GM06990 (cell line): Measurements from ENCODE around the gene AP1B1.

ENCODE experiments used
- DNase-seq: peaks from one replicate; pipeline ENCODE4 v3.0.0-alpha.2; 2011; ENCODE audit not compliant: insufficient read length; ENCODE audit errors: extremely low read depth
- H3K27me3 ChIP-seq: replicated peaks from 2 replicates; pipeline ENCODE4 v1.6.0; 2011; ENCODE audit warnings: low read length; ENCODE audit not compliant: control insufficient read depth, insufficient read depth
- H3K36me3 ChIP-seq: 2 replicates; pipeline ENCODE4 v1.5.1; 2011; ENCODE audit warnings: low read length; ENCODE audit not compliant: control insufficient read depth, insufficient read depth
- H3K4me3 ChIP-seq: replicated peaks from 2 replicates; pipeline ENCODE4 v1.5.1; 2011; ENCODE audit warnings: low read depth, mild to moderate bottlenecking, control low read depth, low read length
- CTCF ChIP-seq: IDR thresholded peaks from 2 replicates; pipeline ENCODE4 v1.5.1; 2011; ENCODE audit warnings: low read length, control low read depth, mild to moderate bottlenecking, inconsistent platforms; ENCODE audit not compliant: insufficient read depth, poor library complexity, severe bottlenecking

AP1B1 gene

GRCh38 chr22:29308791-29309262 is 79.5 kb downstream of the AP1B1 start:
- no peak overlapping the region for H3K4me3 ChIP-seq
- H3K36me3 ChIP-seq: no peaks in the 10 kb centered on the region

GRCh38 chr22:29308148-29308790 is 80.1 kb downstream of the AP1B1 start:
- DNase-seq: no peak
- no peaks in the 10 kb centered on the region for H3K36me3 ChIP-seq
- no peak for TF ChIP-seq CTCF
- no peak overlapping the region for H3K4me3 ChIP-seq
- H3K27me3 ChIP-seq: no peaks in the 10 kb centered on the region; the same call in 1 of the 2 replicates

More at GRCh38 chr22:29308791-29309262, 79.5 kb downstream of the AP1B1 start:
- no peaks in the 10 kb centered on the region; the same call in 1 of the 2 replicates for H3K27me3 ChIP-seq
- DNase-seq: no peak
- TF ChIP-seq CTCF: no peak

GRCh38 chr22:29307596-29308147 is 80.7 kb downstream of the AP1B1 start:
- DNase-seq: no peak
- no peak for TF ChIP-seq CTCF
- Histone ChIP-seq H3K4me3 (no peak overlapping the region), H3K27me3 (no peaks in the 10 kb centered on the region; the same call in 1 of the 2 replicates), H3K36me3 (no peaks in the 10 kb centered on the region)

GRCh38 chr22:29306835-29307595 is 81.4 kb downstream of the AP1B1 start:
- no peaks in the 10 kb centered on the region for H3K36me3 ChIP-seq
- no peak for TF ChIP-seq CTCF
- no peak overlapping the region; the same call in 1 of the 2 replicates for H3K4me3 ChIP-seq
- no peak for DNase-seq
- no peaks in the 10 kb centered on the region; the same call in 1 of the 2 replicates for H3K27me3 ChIP-seq

- peak; percentile 34 for TF ChIP-seq CTCF
- Histone ChIP-seq H3K4me3 (peak within 1 kb of the TSS; percentile 30), H3K36me3 (no peaks in the 10 kb centered on the region), H3K27me3 (no peaks in the 10 kb centered on the region; the same call in 1 of the 2 replicates)
- DNase-seq: no peak
Measured at GRCh38 chr22:29306175-29306834, 82.1 kb downstream of the AP1B1 start, which contains the start of gene GAS2L1. TSS of gene GAS2L1 (plus strand) at chr22:29306650. CDS start at chr22:29308106, 1,456 bp downstream.
